ENCODE data around the gene CKLF. TPM values are rescaled to one million over a fixed set of nuclear protein-coding genes. Genes with fewer than 3 reads are reported as not detected.

Gene CKLF
- total and polyA plus RNA-seq, 7 donors, result 24.1 to 57.4 (median 46.7) TPM

DNA sequence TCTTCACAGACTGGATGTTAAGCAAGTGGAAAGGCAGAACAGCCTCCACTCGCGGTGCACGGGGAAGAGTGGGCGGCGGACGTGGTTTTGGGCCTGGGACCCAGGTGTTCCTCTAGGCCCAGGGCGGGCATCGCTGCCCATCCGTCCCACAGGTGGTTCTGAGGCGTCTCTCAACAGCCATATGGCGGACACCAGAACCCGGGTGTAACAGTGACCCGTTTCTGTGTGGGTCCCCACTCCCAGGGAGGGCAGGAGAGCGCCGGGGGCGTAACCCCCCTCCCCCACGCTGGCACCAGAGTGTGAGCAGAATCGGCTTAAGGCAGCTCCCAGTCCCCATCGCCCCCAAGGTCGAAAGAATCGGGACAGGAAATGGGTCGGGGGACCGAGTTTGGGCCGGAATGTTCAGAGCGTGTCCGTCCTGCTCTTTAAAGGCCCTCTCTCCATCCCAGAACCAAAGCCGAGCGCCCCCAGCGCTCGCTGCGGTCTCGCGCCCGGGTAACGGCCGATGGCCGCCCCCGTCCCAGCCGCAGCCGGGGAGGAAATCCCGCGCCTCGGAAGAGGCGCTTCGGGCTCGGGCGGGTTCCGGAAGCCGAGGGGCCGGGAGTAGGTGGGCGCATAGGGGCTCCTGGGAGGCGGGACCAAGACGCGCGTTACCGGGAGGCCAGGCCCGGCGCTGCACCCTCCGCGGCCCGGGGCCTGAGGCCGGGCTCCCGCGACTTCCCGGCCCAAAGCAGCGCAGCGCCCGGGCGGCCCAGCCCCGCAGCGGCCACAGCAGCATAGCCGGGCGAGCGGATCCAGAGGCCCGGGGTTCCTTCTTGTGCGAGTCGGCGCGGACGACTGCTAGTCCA lies 2.9 kb upstream of the CKLF start, which contains the start of gene TK2:
TK2 (minus strand) TSS at position 839 of the 848 bp plus-strand sequence; CDS start at position 778, 61 bp downstream.
- WGBS, 2 donors, result 5 to 6% methylated on average over 80 of the region's 80 CpGs
- intact Hi-C loops (cut with DNase I), result loop anchor here (1.0 to 10.0 kb wide), 5 partner anchors 32 to 328 kb away; partner anchors contain the start of gene DYNC1LI2

DNA sequence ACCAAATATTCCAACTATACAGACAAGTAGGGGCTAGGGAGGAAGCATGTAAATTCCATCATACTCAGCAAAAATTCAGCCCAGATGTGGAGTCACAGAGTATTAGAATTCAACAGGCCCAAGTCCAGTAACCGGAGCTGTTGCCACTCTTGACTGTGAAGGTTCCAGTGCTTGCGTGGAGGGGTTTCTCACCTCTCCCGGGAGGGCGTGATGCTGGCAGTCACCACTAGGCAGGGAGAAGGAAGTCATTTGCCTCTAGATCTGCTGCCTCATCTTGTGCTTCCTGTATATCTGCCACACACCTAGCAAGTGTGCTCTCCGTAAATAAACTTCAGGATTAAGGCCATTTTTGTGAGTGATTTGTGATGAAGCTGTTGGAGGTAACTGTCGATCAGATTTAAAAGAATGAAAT lies 1.0 kb upstream of the CKLF start:
- Histone ChIP-seq H3K9me3 (no peaks in the 10 kb centered on the region), H3K27ac (peak overlapping the region; percentile 87 to 98 (median 93)), H3K27me3 (no peaks in the 10 kb centered on the region), H3K4me1 (peaks cover 0 to 67% (median 43%) of the 10 kb centered on the region in 4 donors), H3K4me3 (no peak overlapping the region), H3K36me3 (peaks cover 0 to 4% (median 0%) of the 10 kb centered on the region in 4 donors)
- DNase-seq, result no peak
- intact Hi-C loops (cut with DNase I), result loop anchor here (5.0 to 10.0 kb wide), 3 partner anchors 56 to 326 kb away; partner anchors contain the start of gene DYNC1LI2
- TF ChIP-seq POLR2A (IDR thresholded peaks at IDR 0.05) (no peak), EP300 (IDR thresholded peaks at IDR 0.05) (no peak), POLR2AphosphoS5 (IDR thresholded peaks at IDR 0.05) (no peak)
- TF ChIP-seq, protein P1, sequence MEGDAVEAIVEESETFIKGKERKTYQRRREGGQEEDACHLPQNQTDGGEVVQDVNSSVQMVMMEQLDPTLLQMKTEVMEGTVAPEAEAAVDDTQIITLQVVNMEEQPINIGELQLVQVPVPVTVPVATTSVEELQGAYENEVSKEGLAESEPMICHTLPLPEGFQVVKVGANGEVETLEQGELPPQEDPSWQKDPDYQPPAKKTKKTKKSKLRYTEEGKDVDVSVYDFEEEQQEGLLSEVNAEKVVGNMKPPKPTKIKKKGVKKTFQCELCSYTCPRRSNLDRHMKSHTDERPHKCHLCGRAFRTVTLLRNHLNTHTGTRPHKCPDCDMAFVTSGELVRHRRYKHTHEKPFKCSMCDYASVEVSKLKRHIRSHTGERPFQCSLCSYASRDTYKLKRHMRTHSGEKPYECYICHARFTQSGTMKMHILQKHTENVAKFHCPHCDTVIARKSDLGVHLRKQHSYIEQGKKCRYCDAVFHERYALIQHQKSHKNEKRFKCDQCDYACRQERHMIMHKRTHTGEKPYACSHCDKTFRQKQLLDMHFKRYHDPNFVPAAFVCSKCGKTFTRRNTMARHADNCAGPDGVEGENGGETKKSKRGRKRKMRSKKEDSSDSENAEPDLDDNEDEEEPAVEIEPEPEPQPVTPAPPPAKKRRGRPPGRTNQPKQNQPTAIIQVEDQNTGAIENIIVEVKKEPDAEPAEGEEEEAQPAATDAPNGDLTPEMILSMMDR (IDR thresholded peaks at IDR 0.05), result peak in 2 of 4 experiments; percentile 13 to 15
- WGBS, 2 donors, result 32 to 51% methylated on average over 6 of the region's 6 CpGs

More for the DNA sequence above, 2.9 kb upstream of the CKLF start, which contains the start of gene TK2:
- no peaks in the 10 kb centered on the region for H3K9me3 ChIP-seq
- H3K4me3 ChIP-seq, result peak within 1 kb of the TSS; percentile 74 to 93 (median 84)
- no peaks in the 10 kb centered on the region for H3K27me3 ChIP-seq
- no peak for TF ChIP-seq EP300 (IDR thresholded peaks at IDR 0.05)
- TF ChIP-seq POLR2AphosphoS5 (IDR thresholded peaks at IDR 0.05), result peak in 2 of 4 donors; percentile 16 to 70
- TF ChIP-seq, protein P1 (IDR thresholded peaks at IDR 0.05), result peak in 1 of 4 experiments; percentile 23
- TF ChIP-seq POLR2A (IDR thresholded peaks at IDR 0.05), result peak in 1 of 2 donors; percentile 31
- DNase-seq, result peak; percentile 80
- H3K27ac ChIP-seq, result peak within 1 kb of the TSS; percentile 94 to 99 (median 98)
- peaks cover 0 to 9% (median 8%) of the 10 kb centered on the region in 4 donors for H3K36me3 ChIP-seq
- peaks cover 0 to 59% (median 40%) of the 10 kb centered on the region in 4 donors for H3K4me1 ChIP-seq

DNA sequence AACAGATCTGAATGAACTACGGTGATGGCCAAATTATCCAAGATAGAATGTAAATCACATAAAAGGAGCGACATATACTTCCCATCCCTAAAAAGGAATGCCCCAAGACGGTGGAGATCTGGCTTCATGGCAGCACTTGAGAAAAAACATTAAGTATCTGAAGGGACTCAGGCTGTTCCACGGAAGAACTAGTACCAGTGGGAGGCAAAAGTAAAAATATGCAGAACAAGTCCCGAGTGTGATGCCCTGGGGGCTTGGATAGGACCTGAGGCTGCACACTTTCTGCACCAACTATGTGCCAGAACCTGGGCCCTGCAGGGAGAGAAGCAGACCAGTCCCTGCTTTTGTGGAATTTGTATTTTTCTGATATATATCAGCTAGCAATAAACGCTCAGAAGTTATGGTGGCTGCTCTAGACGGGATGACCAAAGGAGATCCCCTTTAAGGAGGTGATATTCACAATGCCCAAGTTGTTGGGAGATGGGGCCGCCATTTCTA lies 539 bp upstream of the CKLF start:
- WGBS, 2 donors, result 36 to 42% methylated on average over 8 of the region's 8 CpGs
- TF ChIP-seq, protein P1 (IDR thresholded peaks at IDR 0.05), result no peak
- intact Hi-C loops (cut with DNase I), result loop anchor here (5.0 to 10.0 kb wide), 3 partner anchors 55 to 325 kb away; partner anchors contain the start of gene DYNC1LI2
- H3K4me1 ChIP-seq, result peaks cover 0 to 67% (median 43%) of the 10 kb centered on the region in 4 donors
- no peaks in the 10 kb centered on the region for H3K27me3 ChIP-seq
- H3K36me3 ChIP-seq, result peaks cover 0 to 2% (median 0%) of the 10 kb centered on the region in 4 donors
- H3K9me3 ChIP-seq, result no peaks in the 10 kb centered on the region
- H3K27ac ChIP-seq, result peak overlapping the region; percentile 87 to 98 (median 93)
- DNase-seq, result no peak
- peak overlapping the region; percentile 47 to 64 (median 60) for H3K4me3 ChIP-seq

DNA sequence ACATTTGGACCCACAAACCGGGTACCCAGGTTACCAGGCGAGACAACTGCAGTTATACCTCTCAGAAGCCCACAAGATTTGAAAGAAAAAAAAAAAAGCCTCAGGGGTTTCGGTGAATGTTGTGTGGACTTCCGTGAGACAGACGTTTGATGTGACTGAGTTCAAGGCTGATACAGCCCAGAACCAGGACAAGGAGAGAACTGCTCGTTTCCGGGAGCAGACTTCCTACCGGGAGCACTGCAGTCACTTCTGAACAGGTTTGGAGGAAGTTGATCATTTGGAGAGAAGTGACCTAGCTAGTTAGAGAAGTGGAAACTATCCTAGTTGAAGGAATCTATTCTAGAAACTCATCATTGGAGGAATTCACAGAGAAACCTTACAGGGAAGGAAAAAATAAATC lies 847 bp downstream of the CKLF start:
- intact Hi-C loops (cut with DNase I), result loop anchor here (5.0 to 10.0 kb wide), 3 partner anchors 54 to 324 kb away; partner anchors contain the start of gene DYNC1LI2
- Histone ChIP-seq H3K27me3 (no peaks in the 10 kb centered on the region), H3K4me1 (peaks cover 0 to 56% (median 43%) of the 10 kb centered on the region in 4 donors), H3K27ac (peak overlapping the region in 3 of 4 donors; percentile 87 to 94 (median 92)), H3K9me3 (no peaks in the 10 kb centered on the region), H3K36me3 (peaks cover 0 to 1% (median 0%) of the 10 kb centered on the region in 4 donors), H3K4me3 (peak overlapping the region; percentile 47 to 64 (median 60))
- TF ChIP-seq, protein P1 (IDR thresholded peaks at IDR 0.05), result no peak
- TF ChIP-seq POLR2AphosphoS5 (IDR thresholded peaks at IDR 0.05), result no peak
- no peak for TF ChIP-seq POLR2A (IDR thresholded peaks at IDR 0.05)
- no peak for TF ChIP-seq EP300 (IDR thresholded peaks at IDR 0.05)
- whole genome bisulfite sequencing, 2 donors, result 7 to 22% methylated on average over 8 of the region's 8 CpGs
- no peak for DNase-seq
